Measurements from ENCODE around the gene ZNF470. TPM values are rescaled to one million over a fixed set of nuclear protein-coding genes. Genes with fewer than 3 reads are reported as not detected.

The ZNF470 gene
- 9.6 and 13.6 TPM in 2 replicates for polyA plus RNA-seq
- 20.7 and 25.6 TPM in 2 replicates for polyA minus RNA-seq

DNA sequence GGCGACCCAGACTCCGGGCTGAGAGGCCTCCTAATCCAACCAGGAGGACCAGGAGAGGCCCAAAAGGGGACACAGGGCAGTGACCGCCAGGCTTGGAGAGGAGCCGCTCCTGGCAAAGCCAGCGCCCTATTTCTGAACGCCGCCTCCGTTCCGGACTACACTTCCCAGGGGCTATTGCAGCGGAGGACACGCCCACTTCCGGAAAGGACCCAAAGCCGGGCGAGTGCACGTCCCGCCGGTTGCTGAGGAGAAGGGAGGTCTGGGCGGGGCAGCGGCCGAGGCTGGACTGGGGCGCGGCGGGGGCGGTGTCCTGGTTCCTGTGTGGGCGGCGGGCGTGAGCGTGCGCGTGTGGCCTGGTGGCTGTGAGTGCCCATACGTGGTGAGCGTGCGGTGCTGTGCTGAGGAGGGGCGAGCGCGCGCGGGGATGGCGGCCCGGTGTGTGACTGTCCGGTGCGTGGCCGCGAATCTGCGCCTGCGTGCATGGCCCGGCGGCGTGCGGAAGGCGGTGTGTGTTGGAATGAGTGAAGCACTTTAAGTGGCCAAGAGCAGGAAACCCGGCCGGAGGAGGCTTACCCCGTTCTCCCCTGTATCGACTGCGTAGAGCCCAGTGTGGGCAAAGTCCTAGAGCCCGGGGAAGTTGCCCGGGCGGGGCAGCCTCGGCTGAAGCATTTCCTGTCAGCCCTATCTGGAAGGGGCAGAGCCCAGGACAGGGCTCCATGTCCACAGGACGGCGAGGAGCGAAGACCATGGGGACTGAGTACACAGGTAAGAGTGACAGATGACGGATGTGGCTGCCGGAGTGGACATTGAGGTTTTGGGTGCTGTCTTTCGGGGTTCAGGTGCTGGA is at the start of gene ZNF470:
Gene ZNF470, plus strand, starts transcription at position 195 of the 847 bp plus-strand sequence. CDS start 2,844 bp downstream, outside the sequence.
- Histone ChIP-seq H3K9ac (ENCODE audit: low read length) (peak within 1 kb of the TSS; percentile 93), H3F3A (ENCODE audit: insufficient read depth, low read length, poor library complexity, severe bottlenecking) (no peaks in the 10 kb centered on the region), H4K20me1 (ENCODE audit: insufficient read depth) (no peaks in the 10 kb centered on the region), H3K27ac (ENCODE audit: low read length) (peak within 1 kb of the TSS; percentile 87), H3K79me2 (replicated peaks; ENCODE audit: insufficient read depth, low read length) (peaks cover 5% of the 10 kb centered on the region), H3K36me3 (ENCODE audit: insufficient read depth, low read length) (peaks cover 28% of the 10 kb centered on the region), H2AFZ (ENCODE audit: low read depth, low read length) (peak within 1 kb of the TSS; percentile 100), H3K9me2 (ENCODE audit: insufficient read depth, low read length) (no peaks in the 10 kb centered on the region), H3K4me2 (ENCODE audit: low read length) (peak within 1 kb of the TSS; percentile 81), H3K4me3 (ENCODE audit: low read length) (peak within 1 kb of the TSS; percentile 95), H3K9me3 (ENCODE audit: low read length) (peaks cover 21% of the 10 kb centered on the region), H3K27me3 (ENCODE audit: insufficient read depth, low read depth, low read length) (no peaks in the 10 kb centered on the region)
- TF ChIP-seq EZH2 (IDR thresholded peaks at IDR 0.05; ENCODE audit: borderline replicate concordance, insufficient read depth, low read length, poor library complexity, severe bottlenecking) (no peak), SMC3 (conservative IDR thresholded peaks at IDR 0.05; ENCODE audit: poor library complexity) (peak; percentile 30), CTCF (IDR thresholded peaks at IDR 0.05; ENCODE audit: poor library complexity, severe bottlenecking) (no peak), RAD21 (conservative IDR thresholded peaks at IDR 0.05) (peak; percentile 40), TAF1 (IDR thresholded peaks at IDR 0.05; ENCODE audit: low read depth) (peak; percentile 47), EP300 (conservative IDR thresholded peaks at IDR 0.05; ENCODE audit: poor library complexity, severe bottlenecking) (no peak), POLR2AphosphoS5 (IDR thresholded peaks at IDR 0.05) (peak; percentile 74), MXI1 (conservative IDR thresholded peaks at IDR 0.05; ENCODE audit: poor library complexity, severe bottlenecking) (peak; percentile 92), REST (IDR thresholded peaks at IDR 0.05; ENCODE audit: borderline replicate concordance) (peak; percentile 34)

- Histone ChIP-seq H3K27me3 (ENCODE audit: insufficient read depth, low read depth, low read length) (no peaks in the 10 kb centered on the region), H2AFZ (ENCODE audit: low read depth, low read length) (no peak overlapping the region), H3K36me3 (ENCODE audit: insufficient read depth, low read length) (peaks cover 6% of the 10 kb centered on the region), H4K20me1 (ENCODE audit: insufficient read depth) (no peaks in the 10 kb centered on the region), H3K4me2 (ENCODE audit: low read length) (no peak overlapping the region), H3K9me2 (ENCODE audit: insufficient read depth, low read length) (no peaks in the 10 kb centered on the region), H3K4me3 (ENCODE audit: low read length) (no peak overlapping the region), H3K79me2 (replicated peaks; ENCODE audit: insufficient read depth, low read length) (no peaks in the 10 kb centered on the region), H3K9me3 (ENCODE audit: low read length) (peaks cover 49% of the 10 kb centered on the region), H3K27ac (ENCODE audit: low read length) (no peak overlapping the region), H3K9ac (ENCODE audit: low read length) (no peak overlapping the region), H3F3A (ENCODE audit: insufficient read depth, low read length, poor library complexity, severe bottlenecking) (no peaks in the 10 kb centered on the region)
- TF ChIP-seq RAD21 (conservative IDR thresholded peaks at IDR 0.05) = no peak
- TF ChIP-seq SMC3 (conservative IDR thresholded peaks at IDR 0.05; ENCODE audit: poor library complexity) = no peak
- TF ChIP-seq REST (IDR thresholded peaks at IDR 0.05; ENCODE audit: borderline replicate concordance) = no peak
- TF ChIP-seq TAF1 (IDR thresholded peaks at IDR 0.05; ENCODE audit: low read depth) = no peak
- TF ChIP-seq CTCF (IDR thresholded peaks at IDR 0.05; ENCODE audit: poor library complexity, severe bottlenecking) = no peak
- no peak for TF ChIP-seq MXI1 (conservative IDR thresholded peaks at IDR 0.05; ENCODE audit: poor library complexity, severe bottlenecking)
- no peak for TF ChIP-seq POLR2AphosphoS5 (IDR thresholded peaks at IDR 0.05)
- TF ChIP-seq EP300 (conservative IDR thresholded peaks at IDR 0.05; ENCODE audit: poor library complexity, severe bottlenecking) = no peak
- TF ChIP-seq EZH2 (IDR thresholded peaks at IDR 0.05; ENCODE audit: borderline replicate concordance, insufficient read depth, low read length, poor library complexity, severe bottlenecking) = no peak
Measured at GRCh38 chr19:56525214-56525860, 41.9 kb upstream of the ZNF470 start.
